Measurements from ENCODE around the gene ARHGAP18.

Gene ARHGAP18

DNA sequence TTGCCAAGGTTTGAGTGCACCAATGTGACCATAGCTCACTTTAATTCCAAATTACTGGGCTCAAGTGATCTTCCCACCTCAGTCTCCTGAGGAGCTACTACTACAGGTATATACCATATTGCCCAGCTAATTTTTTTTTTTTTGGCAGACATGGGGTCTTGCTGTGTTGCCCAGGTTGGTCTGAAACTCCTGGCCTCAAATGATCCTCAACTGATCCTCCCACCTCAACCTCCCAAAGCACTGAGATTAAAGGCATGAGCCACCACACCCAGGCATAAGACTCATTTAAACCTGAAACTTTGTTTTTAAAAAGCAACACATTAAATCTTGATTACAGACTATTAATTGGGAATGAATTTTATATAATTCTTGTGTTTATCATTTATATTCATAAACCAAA lies 67.7 kb downstream of the ARHGAP18 start:
- DNase-seq: no peak

DNA sequence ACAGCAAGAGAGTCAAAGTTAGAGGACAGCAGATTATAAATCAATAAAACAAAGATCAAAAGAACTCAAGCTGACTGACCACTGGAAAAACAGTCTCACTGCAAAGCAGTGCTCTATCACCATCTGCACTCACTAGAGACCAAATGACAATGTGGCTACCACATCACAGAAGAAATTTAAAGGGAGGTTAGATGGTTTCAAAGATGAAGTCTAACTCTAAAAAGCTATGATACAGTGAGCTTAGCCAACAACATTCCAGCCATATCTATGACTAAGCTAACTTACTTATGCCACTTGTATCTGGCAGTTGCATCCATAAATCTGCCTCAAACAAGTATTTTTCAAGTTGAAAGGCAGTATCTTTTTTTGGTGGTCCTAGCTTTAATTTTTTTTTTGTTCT lies 68.6 kb downstream of the ARHGAP18 start:
- no peak for DNase-seq

- no peak for DNase-seq
Measured at GRCh38 chr6:129638686-129639085, 71.3 kb downstream of the ARHGAP18 start.

- DNase-seq: no peak
Measured at GRCh38 chr6:129638055-129638684, 71.8 kb downstream of the ARHGAP18 start.

- no peak for DNase-seq
Measured at GRCh38 chr6:129637340-129638054, 72.5 kb downstream of the ARHGAP18 start.

- DNase-seq: no peak
Measured at GRCh38 chr6:129635396-129636130, 74.4 kb downstream of the ARHGAP18 start.

DNA sequence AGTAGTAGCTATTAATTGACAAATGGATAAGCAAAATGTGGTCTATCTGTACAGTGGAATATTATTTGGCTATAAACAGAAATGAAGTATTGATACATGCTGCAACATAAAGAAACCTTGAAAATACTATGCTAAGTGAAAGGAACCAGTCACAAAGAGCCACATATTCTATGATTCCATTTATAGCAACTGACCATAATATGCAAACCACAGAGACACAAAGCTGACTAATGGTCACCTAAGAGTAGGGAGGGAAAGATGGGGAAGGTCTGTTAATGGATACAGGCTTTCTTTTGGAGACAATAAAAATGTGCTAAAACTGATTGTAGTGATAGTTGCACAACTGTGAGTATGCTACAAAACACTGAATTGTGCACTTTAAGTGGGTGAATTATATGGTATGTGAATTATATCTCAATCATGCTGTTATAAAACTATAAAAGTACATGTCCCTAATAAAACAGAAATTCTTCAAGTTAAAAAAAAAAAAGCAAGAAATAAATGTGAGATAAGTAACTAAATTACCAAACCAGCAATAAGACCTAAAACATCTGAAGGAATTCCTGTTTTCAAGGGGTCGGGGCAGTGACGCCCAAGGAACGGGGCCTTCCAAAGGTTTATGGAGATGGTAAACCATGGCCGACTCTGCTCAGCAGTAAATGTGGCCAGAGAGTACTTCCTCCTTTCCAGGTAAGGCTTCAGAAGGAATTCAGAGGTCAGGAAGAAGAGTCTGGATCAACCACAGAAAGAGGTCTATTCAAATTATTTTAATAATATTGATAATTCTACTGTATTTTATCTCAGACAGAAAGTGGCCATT lies 75.4 kb downstream of the ARHGAP18 start:
- no peak for DNase-seq

DNA sequence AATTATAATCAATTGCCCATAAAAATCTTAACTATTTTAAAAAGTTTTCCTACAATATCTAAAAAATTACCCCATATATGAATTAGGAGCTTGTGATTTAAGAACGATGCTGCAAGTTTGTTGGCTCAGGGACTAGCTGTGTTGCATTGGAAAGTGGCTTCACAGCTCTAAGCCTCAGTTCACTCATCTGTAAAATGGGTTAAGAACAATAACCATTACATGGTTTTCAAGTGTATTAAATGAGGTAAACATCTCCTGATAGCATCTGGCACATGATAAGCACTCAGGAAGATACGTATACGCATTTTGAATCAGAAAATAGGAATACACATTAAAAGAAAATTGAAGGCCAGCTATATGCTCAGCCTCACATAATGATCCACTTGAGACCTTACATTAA lies 76.4 kb downstream of the ARHGAP18 start:
- peak in 1 of 5 experiments; percentile 37 for DNase-seq

- no peak for DNase-seq
Measured at GRCh38 chr6:129632172-129632613, 77.8 kb downstream of the ARHGAP18 start.

- DNase-seq: no peak
Measured at GRCh38 chr6:129631070-129631469, 78.9 kb downstream of the ARHGAP18 start.

- DNase-seq: no peak
Measured at GRCh38 chr6:129630596-129630995, 79.4 kb downstream of the ARHGAP18 start.

- no peak for DNase-seq
Measured at GRCh38 chr6:129628101-129628815, 81.7 kb downstream of the ARHGAP18 start.

GRCh38 chr6:129624488-129624887 lies 85.5 kb downstream of the ARHGAP18 start:
- DNase-seq: no peak

GRCh38 chr6:129623008-129623732 lies 86.8 kb downstream of the ARHGAP18 start:
- no peak for DNase-seq

DNA sequence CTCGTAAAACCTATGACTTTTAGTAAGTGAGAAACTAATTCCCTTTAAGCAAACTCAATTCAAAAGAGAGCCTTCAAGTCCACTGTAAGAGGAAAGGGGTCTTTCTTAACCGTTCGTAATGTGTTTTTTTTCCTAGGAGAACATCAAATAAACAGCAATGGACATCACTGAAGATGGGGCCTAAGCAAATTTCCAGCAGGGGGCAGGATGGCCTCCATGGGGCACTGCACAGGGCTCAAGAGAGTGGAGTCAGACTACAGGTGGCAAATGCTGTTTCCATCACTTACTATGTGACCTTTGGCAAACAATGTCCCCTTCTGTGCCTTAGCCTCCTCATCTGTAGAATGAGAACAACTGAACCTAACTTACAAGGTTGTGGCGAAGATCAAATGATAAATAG lies 88.7 kb downstream of the ARHGAP18 start:
- DNase-seq: peak in 3 of 5 experiments; percentile 2 to 43 (median 10)

- DNase-seq: no peak
Measured at GRCh38 chr6:129620234-129620610, 89.8 kb downstream of the ARHGAP18 start.

GRCh38 chr6:129619579-129620233 lies 90.3 kb downstream of the ARHGAP18 start:
- peak in 1 of 5 experiments; percentile 16 for DNase-seq

GRCh38 chr6:129617986-129618385 lies 92.0 kb downstream of the ARHGAP18 start:
- DNase-seq: no peak

GRCh38 chr6:129615496-129615895 lies 94.5 kb downstream of the ARHGAP18 start:
- DNase-seq: no peak

GRCh38 chr6:129615020-129615419 lies 95.0 kb downstream of the ARHGAP18 start:
- no peak for DNase-seq

GRCh38 chr6:129614464-129614863 lies 95.5 kb downstream of the ARHGAP18 start:
- no peak for DNase-seq

Data from T-helper 2 cell (primary cell).